ENCODE results near the gene MEGF8. TPM values are rescaled to one million over a fixed set of nuclear protein-coding genes. Genes with fewer than 3 reads are reported as not detected.
A peak's percentile ranks its signal among the peaks of the same experiment; 100 is the strongest.

The MEGF8 gene
- total and polyA plus RNA-seq, 2 experiments from 2014 or later, result 5.4 to 26.6 TPM

DNA sequence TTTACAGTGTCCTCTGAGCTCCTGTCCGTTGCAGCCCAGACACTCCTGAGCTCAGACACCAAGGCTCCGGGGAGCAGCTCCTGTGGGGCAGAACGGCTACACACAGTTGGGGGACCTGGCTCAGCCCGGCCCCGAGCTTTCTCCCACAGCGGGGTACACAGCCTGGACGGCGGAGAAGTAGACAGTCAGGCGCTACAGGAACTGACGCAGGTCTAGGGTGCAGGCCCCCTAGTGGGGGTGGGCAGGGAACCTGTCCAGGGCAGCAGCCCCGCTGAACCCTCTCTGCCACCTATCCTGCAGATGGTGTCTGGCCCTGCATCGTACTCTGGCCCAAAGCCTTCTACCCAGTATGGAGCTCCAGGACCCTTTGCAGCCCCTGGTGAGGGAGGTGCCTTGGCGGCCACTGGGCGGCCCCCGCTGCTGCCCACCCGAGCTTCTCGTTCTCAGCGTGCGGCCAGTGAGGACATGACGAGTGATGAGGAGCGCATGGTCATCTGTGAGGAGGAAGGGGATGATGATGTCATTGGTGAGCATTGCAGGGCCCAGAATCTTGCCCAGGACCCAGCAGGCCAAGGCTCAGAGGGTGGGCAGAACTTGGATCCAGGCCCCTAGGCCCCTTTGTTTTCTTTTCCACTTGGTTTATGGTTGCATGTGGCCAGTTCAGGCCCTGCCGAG lies 36.4 kb upstream of the MEGF8 start:
- Histone ChIP-seq H3K4me1 (ENCODE audit: insufficient read depth) (peaks cover 11% of the 10 kb centered on the region), H3F3A (ENCODE audit: insufficient read depth) (no peaks in the 10 kb centered on the region), H3K9ac (no peak overlapping the region), H3K4me3 (no peak overlapping the region), H3K36me3 (ENCODE audit: low read depth) (peaks cover 6% of the 10 kb centered on the region; the same call in 1 of the 2 replicates), H3K4me2 (ENCODE audit: unreplicated experiment) (no peak overlapping the region), H2AFZ (no peak overlapping the region), H3K27ac (no peak overlapping the region), H4K20me1 (ENCODE audit: insufficient read depth) (no peaks in the 10 kb centered on the region), H3K9me3 (ENCODE audit: low read depth) (no peaks in the 10 kb centered on the region), H3K79me2 (ENCODE audit: insufficient read depth) (peaks cover 36% of the 10 kb centered on the region), H3K27me3 (replicated peaks; ENCODE audit: insufficient read depth) (no peaks in the 10 kb centered on the region), H3K9me2 (ENCODE audit: insufficient read depth) (no peaks in the 10 kb centered on the region)
- TF ChIP-seq EZH2 (IDR thresholded peaks at IDR 0.05; ENCODE audit: insufficient read depth, poor library complexity, severe bottlenecking) (no peak), EZH2phosphoT487 (IDR thresholded peaks at IDR 0.05; ENCODE audit: insufficient read depth, low read depth) (no peak)
- WGBS, 2 experiments (ENCODE audit: low coverage in 1 of 2, low lambda C conversion rate in 2 of 2, missing lambda C conversion rate in 2 of 2), result 92 to 93% methylated on average over 22 of the region's 22 CpGs
- DNase-seq, result no peak
- in situ Hi-C loops (cut with MboI), result no loop called here

DNA sequence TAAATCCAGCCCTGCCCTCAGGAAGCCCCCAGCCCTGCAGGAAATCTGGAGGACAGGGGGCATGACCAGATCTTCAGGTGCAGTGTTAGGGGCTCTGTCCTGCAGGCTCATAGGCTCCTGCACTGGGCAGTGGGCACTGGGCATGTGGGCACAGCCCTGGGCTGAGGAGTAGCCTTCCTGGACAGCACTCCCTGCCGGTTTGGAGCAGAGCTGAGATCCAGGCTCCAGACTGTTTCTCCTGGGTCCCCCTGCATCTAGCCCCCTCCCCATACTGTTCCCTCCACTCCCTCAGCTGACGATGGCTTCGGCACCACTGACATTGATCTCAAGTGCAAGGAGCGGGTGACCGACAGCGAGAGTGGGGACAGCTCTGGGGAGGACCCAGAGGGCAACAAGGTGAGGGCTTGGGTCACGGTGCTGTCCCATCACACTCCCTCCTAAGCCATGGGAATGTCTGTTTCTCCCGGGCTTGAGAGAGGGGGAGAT lies 35.8 kb upstream of the MEGF8 start:
- Histone ChIP-seq H4K20me1 (ENCODE audit: insufficient read depth) (no peaks in the 10 kb centered on the region), H3K79me2 (ENCODE audit: insufficient read depth) (peaks cover 34% of the 10 kb centered on the region), H3K4me2 (ENCODE audit: unreplicated experiment) (no peak overlapping the region), H3K9ac (no peak overlapping the region), H3K4me3 (no peak overlapping the region), H3K4me1 (ENCODE audit: insufficient read depth) (peaks cover 11% of the 10 kb centered on the region), H3K36me3 (ENCODE audit: low read depth) (peaks cover 8% of the 10 kb centered on the region; the same call in 1 of the 2 replicates), H3K27me3 (replicated peaks; ENCODE audit: insufficient read depth) (no peaks in the 10 kb centered on the region), H3K9me2 (ENCODE audit: insufficient read depth) (no peaks in the 10 kb centered on the region), H3K27ac (no peak overlapping the region), H2AFZ (no peak overlapping the region), H3K9me3 (ENCODE audit: low read depth) (no peaks in the 10 kb centered on the region), H3F3A (ENCODE audit: insufficient read depth) (no peaks in the 10 kb centered on the region)
- 89% methylated on average over 8 of the region's 8 CpGs for WGBS, 2 experiments (ENCODE audit: low coverage in 1 of 2, low lambda C conversion rate in 2 of 2, missing lambda C conversion rate in 2 of 2)
- in situ Hi-C loops (cut with MboI), result no loop called here
- TF ChIP-seq EZH2 (IDR thresholded peaks at IDR 0.05; ENCODE audit: insufficient read depth, poor library complexity, severe bottlenecking) (no peak), EZH2phosphoT487 (IDR thresholded peaks at IDR 0.05; ENCODE audit: insufficient read depth, low read depth) (no peak)
- DNase-seq, result no peak

DNA sequence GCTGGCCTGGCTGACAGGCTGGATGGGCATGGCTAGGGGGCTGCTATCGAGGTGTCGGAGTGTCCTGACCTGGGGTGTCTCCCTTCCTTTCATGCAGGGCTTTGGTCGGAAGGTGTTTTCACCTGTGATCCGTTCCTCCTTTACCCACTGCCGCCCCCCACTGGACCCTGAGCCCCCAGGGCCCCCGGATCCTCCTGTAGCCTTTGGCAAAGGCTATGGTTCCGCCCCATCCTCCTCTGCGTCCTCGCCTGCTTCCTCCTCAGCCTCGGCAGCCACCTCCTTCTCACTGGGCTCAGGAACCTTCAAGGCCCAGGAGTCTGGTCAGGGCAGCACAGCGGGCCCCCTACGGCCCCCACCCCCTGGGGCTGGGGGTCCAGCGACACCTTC lies 35.3 kb upstream of the MEGF8 start:
- no peak overlapping the region for H2AFZ ChIP-seq
- no peak for DNase-seq
- peaks cover 8% of the 10 kb centered on the region for H3K4me1 ChIP-seq (ENCODE audit: insufficient read depth)
- peaks cover 29% of the 10 kb centered on the region for H3K79me2 ChIP-seq (ENCODE audit: insufficient read depth)
- no peak overlapping the region for H3K4me2 ChIP-seq (ENCODE audit: unreplicated experiment)
- TF ChIP-seq EZH2phosphoT487 (IDR thresholded peaks at IDR 0.05; ENCODE audit: insufficient read depth, low read depth) (no peak), EZH2 (IDR thresholded peaks at IDR 0.05; ENCODE audit: insufficient read depth, poor library complexity, severe bottlenecking) (no peak)
- peaks cover 8% of the 10 kb centered on the region; the same call in 1 of the 2 replicates for H3K36me3 ChIP-seq (ENCODE audit: low read depth)
- no peaks in the 10 kb centered on the region for H3K9me3 ChIP-seq (ENCODE audit: low read depth)
- no peak overlapping the region for H3K4me3 ChIP-seq
- no peaks in the 10 kb centered on the region for H4K20me1 ChIP-seq (ENCODE audit: insufficient read depth)
- H3K27ac ChIP-seq, result no peak overlapping the region
- H3K9me2 ChIP-seq (ENCODE audit: insufficient read depth), result no peaks in the 10 kb centered on the region
- in situ Hi-C loops (cut with MboI), result no loop called here
- no peaks in the 10 kb centered on the region for H3F3A ChIP-seq (ENCODE audit: insufficient read depth)
- no peaks in the 10 kb centered on the region for H3K27me3 ChIP-seq (replicated peaks; ENCODE audit: insufficient read depth)
- H3K9ac ChIP-seq, result no peak overlapping the region
- WGBS, 2 experiments (ENCODE audit: low coverage in 1 of 2, low lambda C conversion rate in 2 of 2, missing lambda C conversion rate in 2 of 2), result 86 to 100% methylated on average over 2 to 13 of the region's 13 CpGs

DNA sequence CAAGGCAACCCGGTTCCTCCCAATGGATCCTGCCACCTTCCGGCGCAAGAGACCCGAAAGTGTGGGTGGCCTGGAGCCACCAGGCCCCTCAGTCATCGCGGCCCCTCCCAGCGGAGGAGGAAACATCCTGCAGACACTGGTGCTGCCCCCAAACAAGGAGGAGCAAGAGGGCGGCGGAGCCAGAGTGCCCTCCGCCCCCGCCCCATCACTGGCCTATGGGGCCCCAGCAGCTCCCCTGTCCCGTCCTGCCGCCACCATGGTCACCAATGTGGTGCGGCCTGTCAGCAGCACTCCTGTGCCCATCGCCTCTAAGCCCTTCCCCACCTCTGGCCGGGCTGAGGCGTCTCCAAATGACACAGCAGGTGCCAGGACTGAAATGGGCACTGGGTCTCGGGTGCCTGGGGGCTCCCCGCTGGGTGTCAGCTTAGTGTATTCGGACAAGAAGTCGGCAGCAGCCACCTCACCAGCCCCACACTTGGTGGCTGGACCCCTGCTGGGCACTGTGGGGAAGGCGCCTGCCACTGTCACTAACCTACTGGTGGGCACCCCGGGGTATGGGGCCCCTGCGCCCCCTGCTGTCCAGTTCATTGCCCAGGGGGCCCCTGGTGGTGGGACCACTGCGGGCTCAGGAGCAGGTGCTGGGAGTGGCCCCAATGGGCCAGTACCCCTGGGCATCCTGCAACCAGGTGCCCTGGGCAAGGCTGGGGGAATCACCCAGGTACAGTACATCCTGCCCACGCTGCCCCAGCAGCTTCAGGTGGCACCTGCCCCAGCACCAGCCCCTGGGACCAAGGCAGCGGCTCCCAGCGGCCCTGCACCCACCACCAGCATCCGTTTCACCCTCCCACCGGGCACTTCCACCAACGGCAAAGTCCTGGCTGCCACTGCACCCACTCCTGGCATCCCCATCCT lies 34.7 kb upstream of the MEGF8 start:
- no peak overlapping the region for H3K9ac ChIP-seq
- H3K27ac ChIP-seq, result no peak overlapping the region
- no peak overlapping the region for H2AFZ ChIP-seq
- no peaks in the 10 kb centered on the region for H3K9me2 ChIP-seq (ENCODE audit: insufficient read depth)
- H3K4me1 ChIP-seq (ENCODE audit: insufficient read depth), result peaks cover 2% of the 10 kb centered on the region
- no peak overlapping the region for H3K4me3 ChIP-seq
- H3K9me3 ChIP-seq (ENCODE audit: low read depth), result no peaks in the 10 kb centered on the region
- H3K79me2 ChIP-seq (ENCODE audit: insufficient read depth), result peaks cover 23% of the 10 kb centered on the region
- TF ChIP-seq EZH2phosphoT487 (IDR thresholded peaks at IDR 0.05; ENCODE audit: insufficient read depth, low read depth), result no peak
- TF ChIP-seq EZH2 (IDR thresholded peaks at IDR 0.05; ENCODE audit: insufficient read depth, poor library complexity, severe bottlenecking), result no peak
- no peaks in the 10 kb centered on the region for H3F3A ChIP-seq (ENCODE audit: insufficient read depth)
- WGBS, 2 experiments (ENCODE audit: low coverage in 1 of 2, low lambda C conversion rate in 2 of 2, missing lambda C conversion rate in 2 of 2), result 95 to 96% methylated on average over 24 to 31 of the region's 31 CpGs
- H4K20me1 ChIP-seq (ENCODE audit: insufficient read depth), result no peaks in the 10 kb centered on the region
- in situ Hi-C loops (cut with MboI), result no loop called here
- H3K4me2 ChIP-seq (ENCODE audit: unreplicated experiment), result no peak overlapping the region
- H3K27me3 ChIP-seq (replicated peaks; ENCODE audit: insufficient read depth), result no peaks in the 10 kb centered on the region
- peaks cover 8% of the 10 kb centered on the region; the same call in 1 of the 2 replicates for H3K36me3 ChIP-seq (ENCODE audit: low read depth)
- peak; percentile 35 for DNase-seq
